Chondrocyte (in vitro differentiated cells): ENCODE results near the gene KLHDC7A. TPM values are rescaled to one million over a fixed set of nuclear protein-coding genes. Genes with fewer than 3 reads are reported as not detected.

Source experiments
- DNase-seq: peaks from one replicate; pipeline ENCODE4 v3.0.0; 2021; ENCODE audit warnings: mixed read lengths, low spot score
- H3K27ac Mint-ChIP-seq: one replicate; pipeline ENCODE4 v1.8.0; 2021; ENCODE audit warnings: mild to moderate bottlenecking, moderate library complexity, mixed read lengths; ENCODE audit not compliant: unreplicated experiment
- H3K27me3 Mint-ChIP-seq: 2 replicates; pipeline ENCODE4 v1.8.0; 2021; ENCODE audit warnings: low read depth, mixed read lengths
- H3K36me3 Mint-ChIP-seq: 2 replicates; pipeline ENCODE4 v1.8.0; 2021; ENCODE audit warnings: low read depth, mixed read lengths
- H3K4me1 Mint-ChIP-seq: 2 replicates; pipeline ENCODE4 v1.8.0; 2021; ENCODE audit warnings: low read depth, mild to moderate bottlenecking, mixed read lengths
- H3K4me3 Mint-ChIP-seq: one replicate; pipeline ENCODE4 v1.8.0; 2021; ENCODE audit warnings: mild to moderate bottlenecking, moderate library complexity, mixed read lengths; ENCODE audit not compliant: unreplicated experiment
- H3K9me3 Mint-ChIP-seq: 2 replicates; pipeline ENCODE4 v1.8.0; 2021; ENCODE audit warnings: low read depth, mixed read lengths
- total RNA-seq: library from RNA; stranded (reverse); gene quantifications from 3 replicates; pipeline ENCODE4 v1.2.1, GENCODE V29; 2021
- TF ChIP-seq, protein P1 (sequence below): fragments of 200-600 bp; sonication (generic); IDR thresholded peaks from 2 replicates; pipeline ENCODE4 v1.5.0; 2021; ENCODE audit warnings: antibody characterized with exemption, mild to moderate bottlenecking, moderate library complexity

Gene KLHDC7A
- total RNA-seq, 1 donor from 2014 or later = 0.07 TPM

DNA sequence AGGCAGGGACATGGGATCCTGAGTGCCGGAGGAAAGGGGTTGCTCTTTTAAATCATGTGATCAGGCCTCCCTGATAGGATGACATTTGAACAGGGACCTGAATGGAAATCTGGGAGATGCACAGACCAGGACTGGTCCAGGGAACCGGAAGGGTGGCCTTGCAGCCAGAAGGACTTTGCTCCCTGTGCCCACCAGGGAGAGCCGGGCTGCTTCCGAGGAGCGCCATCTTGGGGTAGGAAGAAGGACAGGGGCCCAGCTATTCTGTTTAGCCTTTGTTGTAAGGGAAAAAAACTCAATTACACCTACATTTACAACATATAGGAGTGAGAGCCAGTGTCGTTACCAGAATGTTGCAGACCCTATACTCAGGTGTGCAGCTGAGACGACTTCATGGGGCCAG is 5.5 kb downstream of the KLHDC7A start:
- TF ChIP-seq, protein P1, sequence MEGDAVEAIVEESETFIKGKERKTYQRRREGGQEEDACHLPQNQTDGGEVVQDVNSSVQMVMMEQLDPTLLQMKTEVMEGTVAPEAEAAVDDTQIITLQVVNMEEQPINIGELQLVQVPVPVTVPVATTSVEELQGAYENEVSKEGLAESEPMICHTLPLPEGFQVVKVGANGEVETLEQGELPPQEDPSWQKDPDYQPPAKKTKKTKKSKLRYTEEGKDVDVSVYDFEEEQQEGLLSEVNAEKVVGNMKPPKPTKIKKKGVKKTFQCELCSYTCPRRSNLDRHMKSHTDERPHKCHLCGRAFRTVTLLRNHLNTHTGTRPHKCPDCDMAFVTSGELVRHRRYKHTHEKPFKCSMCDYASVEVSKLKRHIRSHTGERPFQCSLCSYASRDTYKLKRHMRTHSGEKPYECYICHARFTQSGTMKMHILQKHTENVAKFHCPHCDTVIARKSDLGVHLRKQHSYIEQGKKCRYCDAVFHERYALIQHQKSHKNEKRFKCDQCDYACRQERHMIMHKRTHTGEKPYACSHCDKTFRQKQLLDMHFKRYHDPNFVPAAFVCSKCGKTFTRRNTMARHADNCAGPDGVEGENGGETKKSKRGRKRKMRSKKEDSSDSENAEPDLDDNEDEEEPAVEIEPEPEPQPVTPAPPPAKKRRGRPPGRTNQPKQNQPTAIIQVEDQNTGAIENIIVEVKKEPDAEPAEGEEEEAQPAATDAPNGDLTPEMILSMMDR = no peak
- DNase-seq = no peak
- H3K36me3 Mint-ChIP-seq = no peaks in the 10 kb centered on the region
- H3K27me3 Mint-ChIP-seq = peaks cover 4% of the 10 kb centered on the region
- H3K9me3 Mint-ChIP-seq = no peaks in the 10 kb centered on the region
- no peak overlapping the region for H3K27ac Mint-ChIP-seq
- no peak overlapping the region for H3K4me3 Mint-ChIP-seq
- H3K4me1 Mint-ChIP-seq = no peaks in the 10 kb centered on the region

DNA sequence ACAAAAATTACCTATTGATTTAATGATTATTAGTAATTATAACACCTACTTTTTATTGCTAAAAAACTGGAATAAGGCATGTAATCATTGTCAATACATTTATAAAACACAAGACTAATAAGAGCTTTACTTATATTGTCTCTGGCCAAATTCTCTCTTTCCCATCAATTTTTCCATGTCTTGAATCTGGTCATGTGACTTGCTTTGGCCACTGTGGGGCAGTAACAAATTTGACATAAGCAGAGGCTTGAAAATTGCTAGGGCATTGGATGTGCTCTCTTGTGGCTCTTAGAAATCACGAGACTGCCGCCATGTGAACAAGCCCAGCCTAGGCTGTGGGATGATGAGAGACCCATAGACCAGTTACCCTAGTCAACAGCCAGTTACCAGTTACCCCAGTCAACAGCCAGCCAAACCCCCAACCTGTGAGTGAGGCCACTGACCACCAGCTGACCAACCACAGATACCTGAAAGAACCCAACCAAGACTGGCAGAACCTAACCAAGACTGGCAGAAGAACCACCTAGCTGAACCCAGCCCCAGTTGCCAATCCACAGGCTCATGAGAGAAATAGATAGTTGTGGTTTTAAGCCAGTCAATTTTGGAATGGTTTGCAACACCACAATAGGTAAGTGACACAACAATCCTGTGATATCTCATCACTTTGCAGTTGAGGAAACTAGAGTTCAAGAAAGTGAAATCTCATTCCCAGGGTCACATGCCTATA is 8.8 kb downstream of the KLHDC7A start:
- DNase-seq = no peak
- H3K36me3 Mint-ChIP-seq = no peaks in the 10 kb centered on the region
- H3K4me3 Mint-ChIP-seq = no peak overlapping the region
- TF ChIP-seq, protein P1 = no peak
- no peaks in the 10 kb centered on the region for H3K9me3 Mint-ChIP-seq
- H3K4me1 Mint-ChIP-seq = no peaks in the 10 kb centered on the region
- H3K27ac Mint-ChIP-seq = no peak overlapping the region
- H3K27me3 Mint-ChIP-seq = peaks cover 12% of the 10 kb centered on the region

DNA sequence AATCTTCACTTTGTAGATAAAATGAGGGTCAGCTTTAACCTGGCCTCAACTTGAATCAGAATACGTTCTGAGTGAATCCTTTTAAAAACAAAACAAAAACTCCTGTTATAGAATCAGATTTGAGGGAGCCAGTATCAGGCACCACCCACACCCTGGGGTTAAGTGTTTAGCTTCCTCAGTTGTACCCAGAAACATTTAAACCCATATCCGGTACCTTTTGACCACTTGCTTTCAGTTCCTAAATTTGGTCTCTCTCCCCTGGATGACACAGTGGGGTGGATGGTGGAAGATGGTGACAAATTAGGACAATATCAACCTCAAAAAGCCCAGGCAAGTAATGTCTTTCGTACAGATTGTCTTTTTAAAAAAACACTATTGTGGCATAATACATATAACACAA is 10.4 kb downstream of the KLHDC7A start:
- Mint-ChIP-seq H3K27me3 (peaks cover 12% of the 10 kb centered on the region), H3K27ac (no peak overlapping the region), H3K36me3 (no peaks in the 10 kb centered on the region), H3K4me1 (no peaks in the 10 kb centered on the region), H3K4me3 (no peak overlapping the region), H3K9me3 (no peaks in the 10 kb centered on the region)
- TF ChIP-seq, protein P1 = no peak
- DNase-seq = no peak

DNA sequence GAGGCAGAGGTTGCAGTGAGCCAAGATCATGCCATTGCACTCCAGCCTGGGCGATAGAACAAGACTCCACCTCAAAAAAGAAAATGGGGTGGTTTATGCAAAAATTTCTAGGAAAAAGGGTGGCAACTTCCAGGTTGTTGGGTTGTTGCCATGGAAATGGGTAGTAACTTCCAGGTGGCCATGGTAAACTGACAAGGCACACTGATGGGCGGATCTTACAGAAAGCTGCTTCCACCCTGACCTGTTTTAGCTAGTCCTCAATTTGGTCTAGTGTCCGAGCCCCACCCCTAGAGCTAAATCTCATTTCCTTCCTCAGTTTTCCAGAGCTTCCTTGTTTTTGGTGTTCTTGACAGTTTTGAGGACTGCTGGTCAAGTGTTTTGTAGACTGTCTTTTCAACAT is 13.6 kb downstream of the KLHDC7A start:
- no peak for DNase-seq
- TF ChIP-seq, protein P1 = no peak
- H3K9me3 Mint-ChIP-seq = no peaks in the 10 kb centered on the region

DNA sequence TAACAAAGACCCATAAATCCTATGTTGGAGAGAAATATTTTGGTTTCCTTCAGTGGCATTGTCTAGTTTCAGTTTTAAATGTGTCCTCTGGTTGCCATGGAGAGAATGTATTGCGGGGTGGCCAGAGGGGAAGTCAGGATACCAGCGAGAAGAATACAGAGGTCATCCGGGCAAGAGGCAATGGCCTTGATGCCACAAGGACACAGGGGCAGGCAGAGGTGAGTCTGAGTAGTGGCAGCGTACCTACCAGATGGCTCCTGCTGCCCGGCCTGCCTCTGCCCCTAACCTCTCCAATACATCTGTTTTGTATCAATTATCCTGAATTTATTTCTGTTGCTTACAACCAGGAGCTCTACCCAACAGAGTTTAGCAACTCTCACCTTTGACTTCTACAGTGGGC is 14.9 kb downstream of the KLHDC7A start:
- Mint-ChIP-seq H3K4me3 (no peak overlapping the region), H3K27me3 (peaks cover 12% of the 10 kb centered on the region), H3K27ac (no peak overlapping the region), H3K9me3 (no peaks in the 10 kb centered on the region), H3K4me1 (no peaks in the 10 kb centered on the region), H3K36me3 (no peaks in the 10 kb centered on the region)
- no peak for DNase-seq
- TF ChIP-seq, protein P1 = no peak

More for the DNA sequence above, 13.6 kb downstream of the KLHDC7A start:
- no peak overlapping the region for H3K27ac Mint-ChIP-seq
- H3K4me1 Mint-ChIP-seq = no peaks in the 10 kb centered on the region
- no peaks in the 10 kb centered on the region for H3K36me3 Mint-ChIP-seq
- H3K4me3 Mint-ChIP-seq = no peak overlapping the region
- peaks cover 12% of the 10 kb centered on the region for H3K27me3 Mint-ChIP-seq
